ENCODE results near the gene GP1BA. TPM values are rescaled to one million over a fixed set of nuclear protein-coding genes. Genes with fewer than 3 reads are reported as not detected.

The GP1BA gene
- total RNA-seq, 2 donors from 2014 or later = not detected

- ATAC-seq (peak; percentile 74), DNase-seq (peak; percentile 92 to 95)
- intact Hi-C loops (cut with DNase I, micrococcal nuclease) = no loop called here
Measured at GRCh38 chr17:4967539-4968485, 35.7 kb downstream of the GP1BA start, which contains the start of gene SPAG7. SPAG7 (minus strand) TSS chr17:4967817; CDS start chr17:4967804, 13 bp downstream.

GRCh38 chr17:4968486-4969046 lies 36.5 kb downstream of the GP1BA start:
- DNase-seq = no peak
- no peak for ATAC-seq
- intact Hi-C loops (cut with DNase I, micrococcal nuclease) = no loop called here

- ATAC-seq (no peak), DNase-seq (no peak)
- intact Hi-C loops (cut with DNase I, micrococcal nuclease) = no loop called here
Measured at GRCh38 chr17:4969047-4969550, 37.0 kb downstream of the GP1BA start.

GRCh38 chr17:4969551-4970173 lies 37.6 kb downstream of the GP1BA start:
- DNase-seq (no peak), ATAC-seq (no peak)
- intact Hi-C loops (cut with DNase I, micrococcal nuclease) = no loop called here

- intact Hi-C loops (cut with DNase I, micrococcal nuclease) = no loop called here
- no peak for DNase-seq
- ATAC-seq = no peak
Measured at GRCh38 chr17:4970273-4970672, 38.2 kb downstream of the GP1BA start.

- no peak for ATAC-seq
- intact Hi-C loops (cut with DNase I, micrococcal nuclease) = no loop called here
- no peak for DNase-seq
Measured at GRCh38 chr17:4971826-4972225, 39.7 kb downstream of the GP1BA start.

GRCh38 chr17:4972322-4972721 lies 40.2 kb downstream of the GP1BA start:
- ATAC-seq (no peak), DNase-seq (no peak)
- intact Hi-C loops (cut with DNase I, micrococcal nuclease) = no loop called here

GRCh38 chr17:4972752-4973151 lies 40.7 kb downstream of the GP1BA start:
- intact Hi-C loops (cut with DNase I, micrococcal nuclease) = no loop called here
- DNase-seq (no peak), ATAC-seq (no peak)

- intact Hi-C loops (cut with DNase I, micrococcal nuclease) = no loop called here
Measured at GRCh38 chr17:4973256-4974114, 41.4 kb downstream of the GP1BA start.

GRCh38 chr17:4974115-4974670 lies 42.1 kb downstream of the GP1BA start:
- DNase-seq = no peak
- no peak for ATAC-seq
- intact Hi-C loops (cut with DNase I, micrococcal nuclease) = no loop called here

More at GRCh38 chr17:4973256-4974114, 41.4 kb downstream of the GP1BA start:
- ATAC-seq (no peak), DNase-seq (no peak)

- no peak for ATAC-seq
- intact Hi-C loops (cut with DNase I, micrococcal nuclease) = no loop called here
- DNase-seq = no peak
Measured at GRCh38 chr17:4978726-4979125, 46.6 kb downstream of the GP1BA start.

- peak; percentile 77 for ATAC-seq
- DNase-seq = no peak
- intact Hi-C loops (cut with DNase I, micrococcal nuclease) = loop anchor here in 1 of 2 donors (5.0 to 10.0 kb wide), 2 partner anchors 66 to 82 kb away; no protein-coding TSS in a partner anchor
Measured at GRCh38 chr17:4980644-4981216, 48.7 kb downstream of the GP1BA start.

- no peak for ATAC-seq
- no peak for DNase-seq
- intact Hi-C loops (cut with DNase I, micrococcal nuclease) = loop anchor here in 1 of 2 donors (5.0 to 10.0 kb wide), 2 partner anchors 68 to 80 kb away; no protein-coding TSS in a partner anchor
Measured at GRCh38 chr17:4982305-4982704, 50.2 kb downstream of the GP1BA start.

Small RNA genes within 50 kb of the gene (microRNA-seq; reads per million reads assigned to microRNA genes)
- gene MIR6864 = 0 to 1.4 reads per million in 2 donors
- gene MIR6865 = 0 reads per million in 2 donors

Other genes with a start within 250 kb of the GP1BA start
- 10 to 100 TPM; 25.8 to 35.5 TPM for gene PELP1, start 228.1 kb upstream of the GP1BA start, total RNA-seq
- 10 to 100 TPM; 27.2 to 45.1 TPM for gene ARRB2, start 221.6 kb upstream of the GP1BA start, total RNA-seq
- gene MED11, start 200.8 kb upstream of the GP1BA start, total RNA-seq = 10 to 100 TPM; 21.8 to 26.7 TPM
- 1 to 10 TPM; 1.1 to 1.9 TPM for gene ZMYND15, start 192.4 kb upstream of the GP1BA start, total RNA-seq
- gene CXCL16, start 192.3 kb upstream of the GP1BA start, total RNA-seq = 10 to 100 TPM; 36.2 to 52.3 TPM
- 10 to 100 TPM; 17.3 to 26.9 TPM for gene TM4SF5, start 160.4 kb upstream of the GP1BA start, total RNA-seq
- under 1 TPM; 0.73 to 0.79 TPM for gene VMO1, start 145.9 kb upstream of the GP1BA start, total RNA-seq
- under 1 TPM; 0.49 to 0.61 TPM for gene GLTPD2, start 143.3 kb upstream of the GP1BA start, total RNA-seq
- gene PSMB6, start 136.1 kb upstream of the GP1BA start, total RNA-seq = 10 to 100 TPM; 79.4 to 99.6 TPM
- gene PLD2, start 125.1 kb upstream of the GP1BA start, total RNA-seq = 10 to 100 TPM; 26.1 to 27.5 TPM
- gene MINK1, start 98.9 kb upstream of the GP1BA start, total RNA-seq = 100 to 1,000 TPM; 193 to 205 TPM
- 1 to 10 TPM; 1.3 to 1.8 TPM for gene C17orf107, start 32.7 kb upstream of the GP1BA start, total RNA-seq
- gene CHRNE, start 29.2 kb upstream of the GP1BA start, total RNA-seq = under 1 TPM; 0.43 to 0.81 TPM
- 10 to 100 TPM; 77.5 to 90.0 TPM for gene SLC25A11, start 7.8 kb downstream of the GP1BA start, total RNA-seq
- 100 to 1,000 TPM in 1 of 2 donors, 10 to 100 TPM in 1; 96.5 to 105 TPM for gene RNF167, start 8.0 kb downstream of the GP1BA start, total RNA-seq
- 100 to 1,000 TPM; 720 to 812 TPM for gene PFN1, start 16.3 kb downstream of the GP1BA start, total RNA-seq
- gene ENO3, start 18.8 kb downstream of the GP1BA start, total RNA-seq = 1 to 10 TPM; 7.3 to 8.9 TPM
- gene SPAG7, start 35.5 kb downstream of the GP1BA start, total RNA-seq = 10 to 100 TPM; 49.3 to 68.2 TPM
- gene CAMTA2, start 55.4 kb downstream of the GP1BA start, total RNA-seq = 10 to 100 TPM; 49.1 to 52.2 TPM
- gene INCA1, start 65.2 kb downstream of the GP1BA start, total RNA-seq = 1 to 10 TPM; 1.9 TPM
- 100 to 1,000 TPM; 212 to 226 TPM for gene KIF1C, start 65.7 kb downstream of the GP1BA start, total RNA-seq
- 1 to 10 TPM; 2.4 to 2.5 TPM for gene SLC52A1, start 103.1 kb downstream of the GP1BA start, total RNA-seq
- gene ZFP3, start 146.2 kb downstream of the GP1BA start, total RNA-seq = 1 to 10 TPM; 8.0 to 8.6 TPM
- gene ZNF232, start 179.6 kb downstream of the GP1BA start, total RNA-seq = 1 to 10 TPM; 7.1 to 7.7 TPM
- gene USP6, start 183.8 kb downstream of the GP1BA start, total RNA-seq = under 1 TPM; 0.08 to 0.12 TPM